H1 (cell line): ENCODE data around the gene CDH16.

ENCODE experiments used
- ASH2L ChIP-seq: fragments of 200-600, 300-600 bp; sonication (generic); IDR thresholded peaks from one replicate; pipeline ENCODE4 v1.7.1; 2017; ENCODE audit warnings: low read length
- EZH2 ChIP-seq: fragments of 200-600 bp; sonication (generic); IDR thresholded peaks from 2 replicates; pipeline ENCODE4 v1.7.1; 2012; ENCODE audit warnings: low read depth, mild to moderate bottlenecking, moderate library complexity, low read length, inconsistent platforms; ENCODE audit not compliant: severe bottlenecking
- JUND ChIP-seq: IDR thresholded peaks from 2 replicates; pipeline ENCODE4 v1.6.1; 2011; ENCODE audit warnings: mild to moderate bottlenecking, improper control_type of control experiment, low read length
- POLR2A ChIP-seq, 2 experiments: IDR thresholded peaks; 1 replicate in 1 of 2; 2 replicates in 1 of 2; pipeline ENCODE4 v1.6.1; 2011; ENCODE audit warnings: low read depth in 2 of 2, low read length in 2 of 2, mild to moderate bottlenecking in 2 of 2; ENCODE audit errors: control extremely low read depth in 1 of 2
- RAD21 ChIP-seq, 2 experiments: IDR thresholded peaks in 1 of 2; conservative IDR thresholded peaks in 1 of 2; 2 replicates each; pipeline ENCODE4 v1.6.1; 2011; ENCODE audit warnings: low read depth in 2 of 2, low read length in 2 of 2, improper control_type of control experiment in 1 of 2, inconsistent platforms in 1 of 2, mild to moderate bottlenecking in 1 of 2, moderate library complexity in 1 of 2
- SRF ChIP-seq: IDR thresholded peaks from 2 replicates; pipeline ENCODE4 v1.6.1; 2011; ENCODE audit warnings: mild to moderate bottlenecking, low read depth, low read length, moderate library complexity
- TAF7 ChIP-seq: optimal IDR thresholded peaks from 2 replicates; pipeline ENCODE3; 2011; ENCODE audit warnings: low read depth, mild to moderate bottlenecking, inconsistent platforms, low read length, moderate library complexity, borderline replicate concordance
- TF ChIP-seq, protein P1 (sequence below), 3 experiments: IDR thresholded peaks; 1 replicate in 2 of 3; 2 replicates in 1 of 3; pipeline versions ENCODE4 v1.5.1 to v1.6.1; 2011; ENCODE audit warnings: low read length in 3 of 3, mild to moderate bottlenecking in 3 of 3, inconsistent platforms in 2 of 3, low read depth in 1 of 3, moderate library complexity in 1 of 3; ENCODE audit not compliant: insufficient read depth in 1 of 3; ENCODE audit errors: control extremely low read depth in 1 of 3
- TF ChIP-seq, protein P2 (sequence below): IDR thresholded peaks from 2 replicates; pipeline ENCODE4 v1.6.1; 2012; ENCODE audit warnings: low read length, inconsistent platforms
- TF ChIP-seq, protein P3 (sequence below): IDR thresholded peaks from 2 replicates; pipeline ENCODE4 v1.6.1; 2012; ENCODE audit warnings: inconsistent platforms

DNA sequence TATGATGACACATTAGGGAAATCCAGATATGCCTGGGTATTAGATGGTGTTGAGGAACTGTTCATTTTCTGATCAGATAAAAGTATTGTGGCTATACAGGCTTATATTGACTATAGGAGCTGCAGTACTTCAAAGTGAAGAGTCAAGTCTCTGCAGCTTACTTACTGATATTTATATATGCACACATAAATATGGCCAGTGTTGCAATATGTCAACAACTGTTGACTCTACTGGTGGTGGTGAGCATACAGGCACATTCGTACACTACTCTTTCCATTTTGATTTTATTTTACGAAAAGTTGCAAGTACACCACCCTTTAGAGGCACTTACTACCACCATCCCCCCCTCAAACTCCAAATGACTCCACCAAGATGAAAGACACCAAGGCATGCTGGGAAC is 13.0 kb upstream of the CDH16 start:
- TF ChIP-seq POLR2A (IDR thresholded peaks at IDR 0.05; ENCODE audit: control extremely low read depth in 1 of 2, low read depth in 2 of 2, low read length in 2 of 2) (no peak), TAF7 (no peak), RAD21 (IDR thresholded peaks at IDR 0.05 in 1 of 2, conservative IDR thresholded peaks at IDR 0.05 in 1 of 2; ENCODE audit: low read depth in 2 of 2, low read length in 2 of 2) (no peak), ASH2L (no peak), SRF (no peak), EZH2 (no peak), JUND (no peak)
- TF ChIP-seq, protein P1, sequence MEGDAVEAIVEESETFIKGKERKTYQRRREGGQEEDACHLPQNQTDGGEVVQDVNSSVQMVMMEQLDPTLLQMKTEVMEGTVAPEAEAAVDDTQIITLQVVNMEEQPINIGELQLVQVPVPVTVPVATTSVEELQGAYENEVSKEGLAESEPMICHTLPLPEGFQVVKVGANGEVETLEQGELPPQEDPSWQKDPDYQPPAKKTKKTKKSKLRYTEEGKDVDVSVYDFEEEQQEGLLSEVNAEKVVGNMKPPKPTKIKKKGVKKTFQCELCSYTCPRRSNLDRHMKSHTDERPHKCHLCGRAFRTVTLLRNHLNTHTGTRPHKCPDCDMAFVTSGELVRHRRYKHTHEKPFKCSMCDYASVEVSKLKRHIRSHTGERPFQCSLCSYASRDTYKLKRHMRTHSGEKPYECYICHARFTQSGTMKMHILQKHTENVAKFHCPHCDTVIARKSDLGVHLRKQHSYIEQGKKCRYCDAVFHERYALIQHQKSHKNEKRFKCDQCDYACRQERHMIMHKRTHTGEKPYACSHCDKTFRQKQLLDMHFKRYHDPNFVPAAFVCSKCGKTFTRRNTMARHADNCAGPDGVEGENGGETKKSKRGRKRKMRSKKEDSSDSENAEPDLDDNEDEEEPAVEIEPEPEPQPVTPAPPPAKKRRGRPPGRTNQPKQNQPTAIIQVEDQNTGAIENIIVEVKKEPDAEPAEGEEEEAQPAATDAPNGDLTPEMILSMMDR (IDR thresholded peaks at IDR 0.05; ENCODE audit: control extremely low read depth in 1 of 3, insufficient read depth in 1 of 3, low read depth in 1 of 3, low read length in 3 of 3), result no peak
- TF ChIP-seq, protein P2, sequence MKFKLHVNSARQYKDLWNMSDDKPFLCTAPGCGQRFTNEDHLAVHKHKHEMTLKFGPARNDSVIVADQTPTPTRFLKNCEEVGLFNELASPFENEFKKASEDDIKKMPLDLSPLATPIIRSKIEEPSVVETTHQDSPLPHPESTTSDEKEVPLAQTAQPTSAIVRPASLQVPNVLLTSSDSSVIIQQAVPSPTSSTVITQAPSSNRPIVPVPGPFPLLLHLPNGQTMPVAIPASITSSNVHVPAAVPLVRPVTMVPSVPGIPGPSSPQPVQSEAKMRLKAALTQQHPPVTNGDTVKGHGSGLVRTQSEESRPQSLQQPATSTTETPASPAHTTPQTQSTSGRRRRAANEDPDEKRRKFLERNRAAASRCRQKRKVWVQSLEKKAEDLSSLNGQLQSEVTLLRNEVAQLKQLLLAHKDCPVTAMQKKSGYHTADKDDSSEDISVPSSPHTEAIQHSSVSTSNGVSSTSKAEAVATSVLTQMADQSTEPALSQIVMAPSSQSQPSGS, result no peak
- TF ChIP-seq, protein P3, sequence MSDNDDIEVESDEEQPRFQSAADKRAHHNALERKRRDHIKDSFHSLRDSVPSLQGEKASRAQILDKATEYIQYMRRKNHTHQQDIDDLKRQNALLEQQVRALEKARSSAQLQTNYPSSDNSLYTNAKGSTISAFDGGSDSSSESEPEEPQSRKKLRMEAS, result no peak
